HEK293 (cell line): Measurements from ENCODE around the gene PSMC2.

Source experiments
- CTCF ChIA-PET: fragments of 350-600 bp; formaldehyde crosslinking; extraction: SDS; loops from one replicate; lab custom pipeline; 2021; ENCODE audit warnings: antibody characterized with exemption; lab: Yijun Ruan, JAX
- POLR2A ChIA-PET: fragments of 300-600 bp; formaldehyde crosslinking; extraction: SDS; loops from one replicate; lab custom pipeline; 2020; ENCODE audit warnings: antibody characterized with exemption, inconsistent platforms; lab: Yijun Ruan, JAX
- H3K27ac ChIP-seq: fragments of 200-500 bp; sonication (Bioruptor generic); 2 replicates; pipeline ENCODE4 v1.5.1; 2014; ENCODE audit warnings: low read depth, low read length, control low read depth, inconsistent platforms; ENCODE audit errors: extremely low read depth
- H3K36me3 ChIP-seq, 2 experiments: fragments of 200-500 bp in 1 of 2; sonication (Bioruptor generic) in 1 of 2; 1 replicate in 1 of 2; 2 replicates in 1 of 2; pipeline ENCODE4 v1.5.1; 2014 to 2017; ENCODE audit warnings: inconsistent platforms in 2 of 2, low read length in 2 of 2; ENCODE audit not compliant: control insufficient read depth in 2 of 2, insufficient read depth in 1 of 2
- H3K4me1 ChIP-seq: fragments of 200-500 bp; sonication (Bioruptor generic); 2 replicates; pipeline ENCODE4 v1.5.1; 2014; ENCODE audit warnings: mild to moderate bottlenecking, low read length, inconsistent platforms; ENCODE audit not compliant: control insufficient read depth, insufficient read depth
- H3K4me3 ChIP-seq: 2 replicates; pipeline ENCODE4 v1.5.1; 2011; ENCODE audit warnings: low read depth, mild to moderate bottlenecking, control low read depth, low read length, moderate library complexity
- H3K9me3 ChIP-seq: fragments of 200-500 bp; sonication (Bioruptor generic); 2 replicates; pipeline ENCODE4 v1.5.1; 2014; ENCODE audit warnings: low read depth, low read length, inconsistent platforms; ENCODE audit not compliant: control insufficient read depth, insufficient read depth
- GFI1B ChIP-seq: fragments of 450-650 bp; formaldehyde crosslinking; IDR thresholded peaks from 2 replicates; pipeline ENCODE4 v1.5.1; 2016; ENCODE audit warnings: missing biosample characterization, missing genetic modification characterization
- KLF7 ChIP-seq: fragments of 450-650 bp; formaldehyde crosslinking; IDR thresholded peaks from 2 replicates; pipeline ENCODE4 v1.5.1; 2016; ENCODE audit warnings: missing biosample characterization, missing genetic modification characterization, borderline replicate concordance
- KLF8 ChIP-seq: fragments of 450-650 bp; formaldehyde crosslinking; IDR thresholded peaks from 2 replicates; pipeline ENCODE4 v1.5.1; 2016; ENCODE audit warnings: missing biosample characterization, missing genetic modification characterization
- ZNF16 ChIP-seq: fragments of 450-650 bp; formaldehyde crosslinking; IDR thresholded peaks from 2 replicates; pipeline ENCODE4 v1.5.1; 2016; ENCODE audit warnings: low read depth, missing biosample characterization, missing genetic modification characterization
- ZNF202 ChIP-seq: fragments of 450-650 bp; formaldehyde crosslinking; IDR thresholded peaks from 2 replicates; pipeline ENCODE4 v1.5.1; 2016; ENCODE audit warnings: missing biosample characterization, missing genetic modification characterization, borderline replicate concordance
- ZNF23 ChIP-seq: fragments of 450-650 bp; formaldehyde crosslinking; IDR thresholded peaks from 2 replicates; pipeline ENCODE4 v1.5.1; 2016; ENCODE audit warnings: missing biosample characterization, missing genetic modification characterization, borderline replicate concordance
- ZNF239 ChIP-seq: fragments of 450-650 bp; formaldehyde crosslinking; IDR thresholded peaks from 2 replicates; pipeline ENCODE4 v1.5.1; 2016; ENCODE audit warnings: missing biosample characterization, missing genetic modification characterization
- ZNF558 ChIP-seq: fragments of 450-650 bp; formaldehyde crosslinking; IDR thresholded peaks from 2 replicates; pipeline ENCODE4 v1.5.1; 2016; ENCODE audit warnings: missing biosample characterization, missing genetic modification characterization
- ZNF560 ChIP-seq: fragments of 450-650 bp; formaldehyde crosslinking; IDR thresholded peaks from 2 replicates; pipeline ENCODE4 v1.5.1; 2017; ENCODE audit warnings: missing biosample characterization, missing genetic modification characterization, borderline replicate concordance
- ZNF571 ChIP-seq: fragments of 450-650 bp; formaldehyde crosslinking; IDR thresholded peaks from 2 replicates; pipeline ENCODE4 v1.5.0; 2017; ENCODE audit warnings: missing biosample characterization, missing genetic modification characterization
- ZNF660 ChIP-seq: fragments of 450-650 bp; IDR thresholded peaks from 2 replicates; pipeline ENCODE4 v1.5.1; 2018; ENCODE audit warnings: missing biosample characterization, mild to moderate bottlenecking, missing genetic modification characterization
- ZNF707 ChIP-seq: fragments of 450-650 bp; formaldehyde crosslinking; IDR thresholded peaks from 2 replicates; pipeline ENCODE4 v1.5.1; 2016; ENCODE audit warnings: missing biosample characterization, missing genetic modification characterization
- ZNF791 ChIP-seq: fragments of 450-650 bp; formaldehyde crosslinking; IDR thresholded peaks from 2 replicates; pipeline ENCODE4 v1.5.1; 2016; ENCODE audit warnings: missing biosample characterization, missing genetic modification characterization
- ZNF792 ChIP-seq: fragments of 450-650 bp; formaldehyde crosslinking; IDR thresholded peaks from 2 replicates; pipeline ENCODE4 v1.5.1; 2016; ENCODE audit warnings: missing biosample characterization, missing genetic modification characterization
- ZNF843 ChIP-seq: fragments of 450-650 bp; formaldehyde crosslinking; IDR thresholded peaks from 2 replicates; pipeline ENCODE4 v1.5.1; 2016; ENCODE audit warnings: missing biosample characterization, missing genetic modification characterization
- ZSCAN16 ChIP-seq: fragments of 450-650 bp; formaldehyde crosslinking; IDR thresholded peaks from 2 replicates; pipeline ENCODE4 v1.5.1; 2016; ENCODE audit warnings: missing biosample characterization, missing genetic modification characterization
- TF ChIP-seq, protein P1 (sequence below): fragments of 450-650 bp; formaldehyde crosslinking; conservative IDR thresholded peaks from 2 replicates; pipeline ENCODE4 v1.5.1; 2016; ENCODE audit warnings: low read depth, missing biosample characterization, missing genetic modification characterization
- TF ChIP-seq, protein P2 (sequence below): fragments of 450-650 bp; formaldehyde crosslinking; IDR thresholded peaks from 2 replicates; pipeline ENCODE4 v1.5.1; 2016; ENCODE audit warnings: missing biosample characterization, missing genetic modification characterization, borderline replicate concordance
- TF ChIP-seq, protein P3 (sequence below): fragments of 450-650 bp; formaldehyde crosslinking; IDR thresholded peaks from 2 replicates; pipeline ENCODE4 v1.5.1; 2016; ENCODE audit warnings: missing biosample characterization, missing genetic modification characterization
- TF ChIP-seq, protein P4 (sequence below): fragments of 450-650 bp; formaldehyde crosslinking; IDR thresholded peaks from 2 replicates; pipeline ENCODE4 v1.5.1; 2016; ENCODE audit warnings: missing biosample characterization, missing genetic modification characterization, low read depth

PSMC2 gene

DNA sequence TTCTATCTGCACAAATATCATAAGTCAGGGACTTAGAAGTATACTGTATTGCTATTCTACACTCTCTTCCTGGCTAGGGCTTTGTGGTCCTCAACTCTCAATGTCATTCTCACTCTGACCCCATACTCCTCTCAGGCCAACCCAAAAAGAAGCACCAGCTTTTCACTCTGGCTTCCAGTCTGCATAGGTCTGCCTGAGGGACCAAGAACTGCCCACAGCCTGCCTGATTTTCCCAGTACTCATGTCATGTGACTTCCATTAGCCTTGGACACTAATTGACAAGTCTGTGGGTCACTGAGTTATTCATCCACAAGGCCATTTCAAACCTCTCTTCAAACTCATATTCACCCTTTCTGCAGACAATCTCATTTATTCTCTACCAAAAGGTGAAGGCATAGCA, 30.4 kb upstream of the PSMC2 start (continued):
- TF ChIP-seq, protein P1, sequence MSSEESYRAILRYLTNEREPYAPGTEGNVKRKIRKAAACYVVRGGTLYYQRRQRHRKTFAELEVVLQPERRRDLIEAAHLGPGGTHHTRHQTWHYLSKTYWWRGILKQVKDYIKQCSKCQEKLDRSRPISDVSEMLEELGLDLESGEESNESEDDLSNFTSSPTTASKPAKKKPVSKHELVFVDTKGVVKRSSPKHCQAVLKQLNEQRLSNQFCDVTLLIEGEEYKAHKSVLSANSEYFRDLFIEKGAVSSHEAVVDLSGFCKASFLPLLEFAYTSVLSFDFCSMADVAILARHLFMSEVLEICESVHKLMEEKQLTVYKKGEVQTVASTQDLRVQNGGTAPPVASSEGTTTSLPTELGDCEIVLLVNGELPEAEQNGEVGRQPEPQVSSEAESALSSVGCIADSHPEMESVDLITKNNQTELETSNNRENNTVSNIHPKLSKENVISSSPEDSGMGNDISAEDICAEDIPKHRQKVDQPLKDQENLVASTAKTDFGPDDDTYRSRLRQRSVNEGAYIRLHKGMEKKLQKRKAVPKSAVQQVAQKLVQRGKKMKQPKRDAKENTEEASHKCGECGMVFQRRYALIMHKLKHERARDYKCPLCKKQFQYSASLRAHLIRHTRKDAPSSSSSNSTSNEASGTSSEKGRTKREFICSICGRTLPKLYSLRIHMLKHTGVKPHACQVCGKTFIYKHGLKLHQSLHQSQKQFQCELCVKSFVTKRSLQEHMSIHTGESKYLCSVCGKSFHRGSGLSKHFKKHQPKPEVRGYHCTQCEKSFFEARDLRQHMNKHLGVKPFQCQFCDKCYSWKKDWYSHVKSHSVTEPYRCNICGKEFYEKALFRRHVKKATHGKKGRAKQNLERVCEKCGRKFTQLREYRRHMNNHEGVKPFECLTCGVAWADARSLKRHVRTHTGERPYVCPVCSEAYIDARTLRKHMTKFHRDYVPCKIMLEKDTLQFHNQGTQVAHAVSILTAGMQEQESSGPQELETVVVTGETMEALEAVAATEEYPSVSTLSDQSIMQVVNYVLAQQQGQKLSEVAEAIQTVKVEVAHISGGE (tag by site-specific recombination): no peak

DNA sequence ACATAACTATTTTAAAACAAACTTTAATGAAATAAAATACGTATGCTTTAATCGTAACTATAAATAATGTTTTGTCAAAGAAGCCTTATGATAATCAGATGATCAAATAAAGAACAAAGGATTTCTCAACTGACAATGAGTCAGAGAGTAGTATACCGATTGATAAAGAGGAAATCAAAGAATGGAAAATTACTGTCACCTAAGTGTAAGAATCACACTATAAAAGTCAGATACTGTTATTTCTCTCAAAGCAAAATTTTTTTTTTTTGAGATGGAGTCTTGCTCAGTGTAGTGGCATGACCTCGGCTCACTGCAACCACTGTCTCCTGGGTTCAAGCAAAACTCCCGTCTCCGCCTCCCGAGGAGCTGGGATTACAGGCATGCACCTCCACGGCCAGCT, 21.7 kb upstream of the PSMC2 start:
- Histone ChIP-seq H3K4me1 (no peaks in the 10 kb centered on the region), H3K4me3 (no peak overlapping the region), H3K27ac (no peak overlapping the region), H3K36me3 (peaks cover 57% of the 10 kb centered on the region in 2 experiments), H3K9me3 (no peaks in the 10 kb centered on the region)
- ChIA-PET CTCF (interaction anchor here (1.1 kb wide), 1 partner anchor 81 kb away, joined by 4 read pairs; no protein-coding TSS in a partner anchor), POLR2A (no interaction called here)
- TF ChIP-seq ZSCAN16 (tag by site-specific recombination): no peak
- TF ChIP-seq ZNF558 (tag by site-specific recombination): no peak
- TF ChIP-seq ZNF843 (tag by site-specific recombination): no peak
- TF ChIP-seq KLF7 (tag by site-specific recombination): no peak
- TF ChIP-seq, protein P2, sequence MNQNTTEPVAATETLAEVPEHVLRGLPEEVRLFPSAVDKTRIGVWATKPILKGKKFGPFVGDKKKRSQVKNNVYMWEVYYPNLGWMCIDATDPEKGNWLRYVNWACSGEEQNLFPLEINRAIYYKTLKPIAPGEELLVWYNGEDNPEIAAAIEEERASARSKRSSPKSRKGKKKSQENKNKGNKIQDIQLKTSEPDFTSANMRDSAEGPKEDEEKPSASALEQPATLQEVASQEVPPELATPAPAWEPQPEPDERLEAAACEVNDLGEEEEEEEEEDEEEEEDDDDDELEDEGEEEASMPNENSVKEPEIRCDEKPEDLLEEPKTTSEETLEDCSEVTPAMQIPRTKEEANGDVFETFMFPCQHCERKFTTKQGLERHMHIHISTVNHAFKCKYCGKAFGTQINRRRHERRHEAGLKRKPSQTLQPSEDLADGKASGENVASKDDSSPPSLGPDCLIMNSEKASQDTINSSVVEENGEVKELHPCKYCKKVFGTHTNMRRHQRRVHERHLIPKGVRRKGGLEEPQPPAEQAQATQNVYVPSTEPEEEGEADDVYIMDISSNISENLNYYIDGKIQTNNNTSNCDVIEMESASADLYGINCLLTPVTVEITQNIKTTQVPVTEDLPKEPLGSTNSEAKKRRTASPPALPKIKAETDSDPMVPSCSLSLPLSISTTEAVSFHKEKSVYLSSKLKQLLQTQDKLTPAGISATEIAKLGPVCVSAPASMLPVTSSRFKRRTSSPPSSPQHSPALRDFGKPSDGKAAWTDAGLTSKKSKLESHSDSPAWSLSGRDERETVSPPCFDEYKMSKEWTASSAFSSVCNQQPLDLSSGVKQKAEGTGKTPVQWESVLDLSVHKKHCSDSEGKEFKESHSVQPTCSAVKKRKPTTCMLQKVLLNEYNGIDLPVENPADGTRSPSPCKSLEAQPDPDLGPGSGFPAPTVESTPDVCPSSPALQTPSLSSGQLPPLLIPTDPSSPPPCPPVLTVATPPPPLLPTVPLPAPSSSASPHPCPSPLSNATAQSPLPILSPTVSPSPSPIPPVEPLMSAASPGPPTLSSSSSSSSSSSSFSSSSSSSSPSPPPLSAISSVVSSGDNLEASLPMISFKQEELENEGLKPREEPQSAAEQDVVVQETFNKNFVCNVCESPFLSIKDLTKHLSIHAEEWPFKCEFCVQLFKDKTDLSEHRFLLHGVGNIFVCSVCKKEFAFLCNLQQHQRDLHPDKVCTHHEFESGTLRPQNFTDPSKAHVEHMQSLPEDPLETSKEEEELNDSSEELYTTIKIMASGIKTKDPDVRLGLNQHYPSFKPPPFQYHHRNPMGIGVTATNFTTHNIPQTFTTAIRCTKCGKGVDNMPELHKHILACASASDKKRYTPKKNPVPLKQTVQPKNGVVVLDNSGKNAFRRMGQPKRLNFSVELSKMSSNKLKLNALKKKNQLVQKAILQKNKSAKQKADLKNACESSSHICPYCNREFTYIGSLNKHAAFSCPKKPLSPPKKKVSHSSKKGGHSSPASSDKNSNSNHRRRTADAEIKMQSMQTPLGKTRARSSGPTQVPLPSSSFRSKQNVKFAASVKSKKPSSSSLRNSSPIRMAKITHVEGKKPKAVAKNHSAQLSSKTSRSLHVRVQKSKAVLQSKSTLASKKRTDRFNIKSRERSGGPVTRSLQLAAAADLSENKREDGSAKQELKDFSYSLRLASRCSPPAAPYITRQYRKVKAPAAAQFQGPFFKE: no peak
- no peak for TF ChIP-seq ZNF560 (tag by site-specific recombination)
- TF ChIP-seq ZNF792: no peak
- no peak for TF ChIP-seq KLF8 (tag by site-specific recombination)
- TF ChIP-seq, protein P3, sequence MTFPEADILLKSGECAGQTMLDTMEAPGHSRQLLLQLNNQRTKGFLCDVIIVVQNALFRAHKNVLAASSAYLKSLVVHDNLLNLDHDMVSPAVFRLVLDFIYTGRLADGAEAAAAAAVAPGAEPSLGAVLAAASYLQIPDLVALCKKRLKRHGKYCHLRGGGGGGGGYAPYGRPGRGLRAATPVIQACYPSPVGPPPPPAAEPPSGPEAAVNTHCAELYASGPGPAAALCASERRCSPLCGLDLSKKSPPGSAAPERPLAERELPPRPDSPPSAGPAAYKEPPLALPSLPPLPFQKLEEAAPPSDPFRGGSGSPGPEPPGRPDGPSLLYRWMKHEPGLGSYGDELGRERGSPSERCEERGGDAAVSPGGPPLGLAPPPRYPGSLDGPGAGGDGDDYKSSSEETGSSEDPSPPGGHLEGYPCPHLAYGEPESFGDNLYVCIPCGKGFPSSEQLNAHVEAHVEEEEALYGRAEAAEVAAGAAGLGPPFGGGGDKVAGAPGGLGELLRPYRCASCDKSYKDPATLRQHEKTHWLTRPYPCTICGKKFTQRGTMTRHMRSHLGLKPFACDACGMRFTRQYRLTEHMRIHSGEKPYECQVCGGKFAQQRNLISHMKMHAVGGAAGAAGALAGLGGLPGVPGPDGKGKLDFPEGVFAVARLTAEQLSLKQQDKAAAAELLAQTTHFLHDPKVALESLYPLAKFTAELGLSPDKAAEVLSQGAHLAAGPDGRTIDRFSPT (tag by site-specific recombination): no peak
- TF ChIP-seq ZNF660: no peak
- TF ChIP-seq ZNF16 (tag by site-specific recombination): no peak
- TF ChIP-seq, protein P4, sequence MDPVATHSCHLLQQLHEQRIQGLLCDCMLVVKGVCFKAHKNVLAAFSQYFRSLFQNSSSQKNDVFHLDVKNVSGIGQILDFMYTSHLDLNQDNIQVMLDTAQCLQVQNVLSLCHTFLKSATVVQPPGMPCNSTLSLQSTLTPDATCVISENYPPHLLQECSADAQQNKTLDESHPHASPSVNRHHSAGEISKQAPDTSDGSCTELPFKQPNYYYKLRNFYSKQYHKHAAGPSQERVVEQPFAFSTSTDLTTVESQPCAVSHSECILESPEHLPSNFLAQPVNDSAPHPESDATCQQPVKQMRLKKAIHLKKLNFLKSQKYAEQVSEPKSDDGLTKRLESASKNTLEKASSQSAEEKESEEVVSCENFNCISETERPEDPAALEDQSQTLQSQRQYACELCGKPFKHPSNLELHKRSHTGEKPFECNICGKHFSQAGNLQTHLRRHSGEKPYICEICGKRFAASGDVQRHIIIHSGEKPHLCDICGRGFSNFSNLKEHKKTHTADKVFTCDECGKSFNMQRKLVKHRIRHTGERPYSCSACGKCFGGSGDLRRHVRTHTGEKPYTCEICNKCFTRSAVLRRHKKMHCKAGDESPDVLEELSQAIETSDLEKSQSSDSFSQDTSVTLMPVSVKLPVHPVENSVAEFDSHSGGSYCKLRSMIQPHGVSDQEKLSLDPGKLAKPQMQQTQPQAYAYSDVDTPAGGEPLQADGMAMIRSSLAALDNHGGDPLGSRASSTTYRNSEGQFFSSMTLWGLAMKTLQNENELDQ: no peak
- TF ChIP-seq ZNF239 (tag by site-specific recombination): no peak
- TF ChIP-seq ZNF791 (tag by site-specific recombination): no peak
- no peak for TF ChIP-seq ZNF23 (tag by site-specific recombination)
- TF ChIP-seq ZNF202 (tag by site-specific recombination): no peak
- no peak for TF ChIP-seq ZNF571 (tag by site-specific recombination)
- TF ChIP-seq ZNF707 (tag by site-specific recombination): no peak
- no peak for TF ChIP-seq GFI1B (tag by site-specific recombination)
